Gastrocnemius medialis (tissue), 4 donors: ENCODE measurements around the gene CD1B. TPM values are rescaled to one million over a fixed set of nuclear protein-coding genes. Genes with fewer than 3 reads are reported as not detected.

Experiments
- ATAC-seq, 2 donors: fragments of 150-250 bp; one replicate each; pipeline ENCODE4 v1.9.1; 2016
- DNase-seq, 2 donors: peaks; one replicate each; pipeline ENCODE4 v3.0.0-alpha.2; 2019
- H3K27ac ChIP-seq, 4 donors: fragments of 200-600 bp; sonication (generic); 1 replicate in 1 of 4; 2 replicates in 3 of 4; pipeline ENCODE4 v1.5.1; 2016 to 2018; ENCODE audit warnings: mild to moderate bottlenecking in 2 of 4, moderate library complexity in 1 of 4
- H3K27me3 ChIP-seq, 3 donors: fragments of 200-600 bp; sonication (generic) in 2 of 3; 1 replicate in 1 of 3; 2 replicates in 2 of 3; pipeline versions ENCODE4 v1.5.1 to v1.6.0; 2016 to 2019; ENCODE audit warnings: mild to moderate bottlenecking in 1 of 3, moderate library complexity in 1 of 3
- H3K36me3 ChIP-seq, 2 donors: fragments of 200-600 bp; sonication (generic) in 1 of 2; one replicate each; pipeline ENCODE4 v1.5.1; 2017 to 2018
- H3K4me1 ChIP-seq, 2 donors: fragments of 200-600 bp; sonication (generic) in 1 of 2; one replicate each; pipeline ENCODE4 v1.5.1; 2016 to 2017; ENCODE audit warnings: mild to moderate bottlenecking in 2 of 2
- H3K4me3 ChIP-seq, 4 donors: fragments of 200-600 bp; sonication (generic) in 3 of 4; 1 replicate in 1 of 4; 2 replicates in 3 of 4; pipeline ENCODE4 v1.5.1; 2016 to 2019; ENCODE audit warnings: mild to moderate bottlenecking in 2 of 4
- H3K9me3 ChIP-seq, 3 donors: fragments of 200-600 bp; sonication (generic) in 2 of 3; 1 replicate in 1 of 3; 2 replicates in 2 of 3; pipeline ENCODE4 v1.5.1; 2016 to 2019
- POLR2A ChIP-seq, 2 donors: fragments of 450-650 bp; IDR thresholded peaks; one replicate each; pipeline ENCODE4 v1.6.1; 2017; ENCODE audit warnings: antibody characterized with exemption in 2 of 2, mild to moderate bottlenecking in 2 of 2, moderate library complexity in 2 of 2
- in situ Hi-C, 4 donors: fragments of 200-750 bp; cut with MboI; loops; one replicate each; pipeline versions ENCODE4 v1.15.0 to v1.8.0; 2017; ENCODE audit warnings: low sequenced_read_pairs in 4 of 4
- intact Hi-C: fragments of 100-400 bp; cut with DNase I; formaldehyde crosslinking; loops from one replicate; pipeline ENCODE4 v1.15.1; 2023; ENCODE audit warnings: low total_unique reads
- total RNA-seq, 4 donors: library from RNA; depleted of rRNA; stranded (reverse); fragments of >200 nt; gene quantifications; one replicate each; pipeline versions ENCODE4 v1.1.0 to v1.2.3, GENCODE V29; 2016
- TF ChIP-seq, protein P1 (sequence below), 5 experiments: fragments of 450-650 bp in 3 of 5; fragments of 200-600 bp in 2 of 5; sonication (generic) in 2 of 5; IDR thresholded peaks in 4 of 5; conservative IDR thresholded peaks in 1 of 5; 1 replicate in 4 of 5; 2 replicates in 1 of 5; pipeline ENCODE4 v1.5.1; 2016 to 2019; ENCODE audit warnings: antibody characterized with exemption in 5 of 5, mild to moderate bottlenecking in 3 of 5, moderate library complexity in 3 of 5

CD1B gene
- total RNA-seq, 4 donors from 2014 or later = not detected

- Histone ChIP-seq H3K27ac (no peak overlapping the region), H3K9me3 (no peaks in the 10 kb centered on the region), H3K27me3 (no peaks in the 10 kb centered on the region), H3K4me3 (no peak overlapping the region), H3K36me3 (no peaks in the 10 kb centered on the region), H3K4me1 (no peaks in the 10 kb centered on the region)
- no peak for ATAC-seq
- intact Hi-C loops = no loop called here
- in situ Hi-C loops = no loop called here
- DNase-seq = no peak
- no peak for TF ChIP-seq POLR2A (IDR thresholded peaks at IDR 0.05)
- TF ChIP-seq, protein P1, sequence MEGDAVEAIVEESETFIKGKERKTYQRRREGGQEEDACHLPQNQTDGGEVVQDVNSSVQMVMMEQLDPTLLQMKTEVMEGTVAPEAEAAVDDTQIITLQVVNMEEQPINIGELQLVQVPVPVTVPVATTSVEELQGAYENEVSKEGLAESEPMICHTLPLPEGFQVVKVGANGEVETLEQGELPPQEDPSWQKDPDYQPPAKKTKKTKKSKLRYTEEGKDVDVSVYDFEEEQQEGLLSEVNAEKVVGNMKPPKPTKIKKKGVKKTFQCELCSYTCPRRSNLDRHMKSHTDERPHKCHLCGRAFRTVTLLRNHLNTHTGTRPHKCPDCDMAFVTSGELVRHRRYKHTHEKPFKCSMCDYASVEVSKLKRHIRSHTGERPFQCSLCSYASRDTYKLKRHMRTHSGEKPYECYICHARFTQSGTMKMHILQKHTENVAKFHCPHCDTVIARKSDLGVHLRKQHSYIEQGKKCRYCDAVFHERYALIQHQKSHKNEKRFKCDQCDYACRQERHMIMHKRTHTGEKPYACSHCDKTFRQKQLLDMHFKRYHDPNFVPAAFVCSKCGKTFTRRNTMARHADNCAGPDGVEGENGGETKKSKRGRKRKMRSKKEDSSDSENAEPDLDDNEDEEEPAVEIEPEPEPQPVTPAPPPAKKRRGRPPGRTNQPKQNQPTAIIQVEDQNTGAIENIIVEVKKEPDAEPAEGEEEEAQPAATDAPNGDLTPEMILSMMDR (IDR thresholded peaks at IDR 0.05 in 4 of 5, conservative IDR thresholded peaks at IDR 0.05 in 1 of 5) = no peak
These were observed 7.5 kb downstream of the CD1B start for GRCh38 chr1:158323866-158324265.

DNA sequence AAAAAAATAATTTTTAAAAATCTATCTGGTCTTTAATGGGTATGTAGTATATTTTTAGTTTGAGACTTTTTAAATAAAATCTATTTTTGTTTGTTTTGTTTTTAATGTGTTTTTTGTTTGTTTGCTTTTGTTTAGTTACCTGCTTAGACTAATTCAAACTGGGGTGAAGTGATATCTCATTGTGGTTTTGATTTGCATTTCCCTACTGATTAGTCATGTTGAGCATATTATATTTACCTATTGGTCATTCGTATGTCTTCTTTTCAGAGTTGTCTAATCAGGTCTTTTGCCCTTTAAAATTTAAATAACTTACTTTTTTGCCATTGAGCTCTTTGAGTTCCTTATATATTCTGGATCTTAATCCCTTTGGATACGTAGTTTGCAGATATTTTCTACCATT lies 20.3 kb downstream of the CD1B start:
- ATAC-seq (no peak), DNase-seq (no peak)
- Histone ChIP-seq H3K27me3 (no peaks in the 10 kb centered on the region), H3K4me1 (no peaks in the 10 kb centered on the region), H3K27ac (no peak overlapping the region), H3K36me3 (no peaks in the 10 kb centered on the region), H3K9me3 (peaks cover 0 to 10% (median 0%) of the 10 kb centered on the region in 3 donors), H3K4me3 (no peak overlapping the region)
- intact Hi-C loops = no loop called here
- no peak for TF ChIP-seq POLR2A (IDR thresholded peaks at IDR 0.05)
- TF ChIP-seq, protein P1 (IDR thresholded peaks at IDR 0.05 in 4 of 5, conservative IDR thresholded peaks at IDR 0.05 in 1 of 5) = no peak
- in situ Hi-C loops = no loop called here

GRCh38 chr1:158310623-158311022 lies 20.7 kb downstream of the CD1B start:
- H3K36me3 ChIP-seq = no peaks in the 10 kb centered on the region
- DNase-seq = no peak
- in situ Hi-C loops (no loop called here), intact Hi-C loops (no loop called here)
- no peaks in the 10 kb centered on the region for H3K27me3 ChIP-seq
- H3K4me3 ChIP-seq = no peak overlapping the region
- ATAC-seq = no peak
- H3K27ac ChIP-seq = no peak overlapping the region
- no peaks in the 10 kb centered on the region for H3K4me1 ChIP-seq
- no peak for TF ChIP-seq POLR2A (IDR thresholded peaks at IDR 0.05)
- TF ChIP-seq, protein P1 (IDR thresholded peaks at IDR 0.05 in 4 of 5, conservative IDR thresholded peaks at IDR 0.05 in 1 of 5) = no peak
- peaks cover 0 to 10% (median 0%) of the 10 kb centered on the region in 3 donors for H3K9me3 ChIP-seq

GRCh38 chr1:158295791-158296190 lies 35.5 kb downstream of the CD1B start:
- no peak for TF ChIP-seq POLR2A (IDR thresholded peaks at IDR 0.05)
- TF ChIP-seq, protein P1 (IDR thresholded peaks at IDR 0.05 in 4 of 5, conservative IDR thresholded peaks at IDR 0.05 in 1 of 5) = no peak
- H3K27me3 ChIP-seq = no peaks in the 10 kb centered on the region
- in situ Hi-C loops = no loop called here
- H3K9me3 ChIP-seq = no peaks in the 10 kb centered on the region
- no peaks in the 10 kb centered on the region for H3K36me3 ChIP-seq
- ATAC-seq = no peak
- H3K27ac ChIP-seq = no peak overlapping the region
- intact Hi-C loops = no loop called here
- H3K4me1 ChIP-seq = no peaks in the 10 kb centered on the region
- no peak overlapping the region for H3K4me3 ChIP-seq
- no peak for DNase-seq

DNA sequence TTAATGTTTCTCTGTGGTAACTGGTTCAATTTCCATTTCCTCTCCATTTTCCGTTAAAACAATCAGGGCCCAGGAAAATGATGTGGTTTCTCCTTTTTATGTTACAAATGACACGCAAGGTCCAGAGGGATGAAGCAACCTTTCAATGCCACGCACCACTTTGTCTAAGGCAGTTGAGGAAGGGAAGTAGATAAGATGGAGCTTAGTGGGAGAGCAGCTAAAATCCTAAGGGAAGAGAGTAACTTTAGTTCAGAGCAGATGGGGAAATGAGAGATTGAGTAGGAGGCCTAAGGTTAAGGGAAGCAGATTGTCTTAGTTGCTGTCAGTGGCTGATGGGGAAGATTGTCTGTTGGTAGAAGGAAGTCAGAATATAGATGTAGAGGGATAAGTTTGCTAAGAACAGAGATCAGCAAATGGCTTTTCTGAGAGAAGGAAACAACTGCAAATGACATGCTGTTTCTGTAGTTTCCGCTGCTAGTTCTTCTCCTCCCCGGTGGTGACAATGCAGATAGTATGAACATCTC lies 40.9 kb downstream of the CD1B start:
- no peaks in the 10 kb centered on the region for H3K4me1 ChIP-seq
- H3K27ac ChIP-seq = no peak overlapping the region
- intact Hi-C loops (no loop called here), in situ Hi-C loops (no loop called here)
- H3K4me3 ChIP-seq = no peak overlapping the region
- no peaks in the 10 kb centered on the region for H3K36me3 ChIP-seq
- no peak for TF ChIP-seq POLR2A (IDR thresholded peaks at IDR 0.05)
- TF ChIP-seq, protein P1 (IDR thresholded peaks at IDR 0.05 in 4 of 5, conservative IDR thresholded peaks at IDR 0.05 in 1 of 5) = no peak
- DNase-seq (no peak), ATAC-seq (no peak)
- H3K9me3 ChIP-seq = no peaks in the 10 kb centered on the region
- H3K27me3 ChIP-seq = no peaks in the 10 kb centered on the region
